ENCODE data around the gene MRPS15.

The MRPS15 gene

GRCh38 chr1:36456391-36456928 is 7.7 kb downstream of the MRPS15 start (continued):
- no peak for TF ChIP-seq ZNF394 (tag by site-specific recombination; IDR thresholded peaks at IDR 0.05; ENCODE audit: borderline replicate concordance)
- TF ChIP-seq ZNF211 (tag by site-specific recombination; IDR thresholded peaks at IDR 0.05; ENCODE audit: low read depth), result no peak
- no peak for TF ChIP-seq ZNF366 (tag by site-specific recombination; conservative IDR thresholded peaks at IDR 0.05)

- Histone ChIP-seq H3K9me3 (ENCODE audit: control insufficient read depth, insufficient read depth, low read depth, low read length) (no peaks in the 10 kb centered on the region), H3K27ac (ENCODE audit: extremely low read depth, low read depth, low read length) (no peak overlapping the region), H3K36me3 (ENCODE audit: control insufficient read depth in 2 of 2, insufficient read depth in 1 of 2, low read length in 2 of 2) (peaks cover 5 to 70% of the 10 kb centered on the region in 2 experiments; a peak in 2 of 3 replicates), H3K4me3 (ENCODE audit: low read depth, low read length) (no peak overlapping the region), H3K4me1 (ENCODE audit: control insufficient read depth, insufficient read depth, low read length) (no peaks in the 10 kb centered on the region)
- ChIA-PET CTCF (interaction anchor here (0.6 kb wide), 1 partner anchor 322 kb away, joined by 3 read pairs; no protein-coding TSS in a partner anchor), POLR2A (interaction anchor here (2.6 kb wide), 1 partner anchor 8 kb away, joined by 10 read pairs; the partner anchor contains the start of gene MRPS15)
- no peak for TF ChIP-seq GLIS1 (tag by site-specific recombination; IDR thresholded peaks at IDR 0.05)
- TF ChIP-seq ELK4 (IDR thresholded peaks at IDR 0.05; ENCODE audit: borderline replicate concordance, low read depth, low read length), result no peak
- no peak for TF ChIP-seq ZNF791 (tag by site-specific recombination; IDR thresholded peaks at IDR 0.05)
- no peak for TF ChIP-seq ZFP41 (tag by site-specific recombination; IDR thresholded peaks at IDR 0.05; ENCODE audit: borderline replicate concordance)
- TF ChIP-seq PRDM10 (tag by site-specific recombination; IDR thresholded peaks at IDR 0.05), result no peak
- TF ChIP-seq ZFHX2 (tag by site-specific recombination; conservative IDR thresholded peaks at IDR 0.05), result no peak
- no peak for TF ChIP-seq ZNF692 (tag by site-specific recombination; IDR thresholded peaks at IDR 0.05)
- no peak for TF ChIP-seq ZFP69B (tag by site-specific recombination; IDR thresholded peaks at IDR 0.05)
- TF ChIP-seq ZNF132 (tag by site-specific recombination; IDR thresholded peaks at IDR 0.05; ENCODE audit: borderline replicate concordance), result no peak
- TF ChIP-seq ZNF664 (tag by site-specific recombination; IDR thresholded peaks at IDR 0.05), result no peak
- TF ChIP-seq GFI1B (tag by site-specific recombination; IDR thresholded peaks at IDR 0.05), result no peak
- no peak for TF ChIP-seq PRDM2 (tag by site-specific recombination; IDR thresholded peaks at IDR 0.05; ENCODE audit: borderline replicate concordance)
- no peak for TF ChIP-seq ZBTB48 (tag by site-specific recombination; IDR thresholded peaks at IDR 0.05)
- no peak for TF ChIP-seq ZNF202 (tag by site-specific recombination; IDR thresholded peaks at IDR 0.05; ENCODE audit: borderline replicate concordance)
- no peak for TF ChIP-seq ZBTB6 (tag by site-specific recombination; IDR thresholded peaks at IDR 0.05)
- no peak for TF ChIP-seq ZNF211 (tag by site-specific recombination; IDR thresholded peaks at IDR 0.05; ENCODE audit: low read depth)
These were observed 8.8 kb downstream of the MRPS15 start for GRCh38 chr1:36455386-36455785.
